GM23338 (cell line): Measurements from ENCODE around the gene KLRC3. TPM values are rescaled to one million over a fixed set of nuclear protein-coding genes. Genes with fewer than 3 reads are reported as not detected.

Experiments
- ATAC-seq: fragments of 200-7000 bp; cut with Tn5 transposase; 3 replicates; pipeline ENCODE4 v1.9.1; 2020
- DNase-seq: peaks from one replicate; pipeline ENCODE4 v3.0.0-alpha.2; 2015; ENCODE audit warnings: low spot score
- H2AFZ ChIP-seq: fragments of 200-600 bp; sonication (generic); 2 replicates; pipeline ENCODE4 v1.8.0; 2016; ENCODE audit warnings: antibody characterized with exemption, mild to moderate bottlenecking, moderate library complexity
- H3F3A ChIP-seq: fragments of 200-600 bp; sonication (generic); replicated peaks from 2 replicates; pipeline ENCODE4 v1.8.0; 2017; ENCODE audit warnings: antibody characterized with exemption, mixed run types, low read depth
- H3K27ac ChIP-seq: fragments of 200-600 bp; sonication (generic); 2 replicates; pipeline ENCODE4 v1.6.1; 2016; ENCODE audit warnings: low read depth
- H3K27me3 ChIP-seq: fragments of 200-600 bp; sonication (generic); 2 replicates; pipeline ENCODE4 v1.8.0; 2016; ENCODE audit warnings: mild to moderate bottlenecking, mixed run types, moderate library complexity; ENCODE audit not compliant: insufficient read depth
- H3K36me3 ChIP-seq: fragments of 200-600 bp; sonication (generic); 2 replicates; pipeline ENCODE4 v1.8.0; 2016; ENCODE audit warnings: mild to moderate bottlenecking; ENCODE audit not compliant: insufficient read depth
- H3K4me1 ChIP-seq: fragments of 200-600 bp; sonication (generic); 2 replicates; pipeline ENCODE4 v1.8.0; 2016; ENCODE audit warnings: mild to moderate bottlenecking, moderate library complexity; ENCODE audit not compliant: insufficient read depth
- H3K4me2 ChIP-seq: fragments of 200-600 bp; sonication (generic); 2 replicates; pipeline ENCODE4 v1.7.1; 2017; ENCODE audit warnings: mixed run types
- H3K4me3 ChIP-seq: fragments of 200-600 bp; sonication (generic); 2 replicates; pipeline ENCODE4 v1.6.1; 2016; ENCODE audit warnings: mixed run types
- H3K79me2 ChIP-seq: fragments of 200-600 bp; sonication (generic); replicated peaks from 2 replicates; pipeline ENCODE4 v1.8.0; 2017; ENCODE audit warnings: mild to moderate bottlenecking; ENCODE audit not compliant: insufficient read depth
- H3K9me2 ChIP-seq: fragments of 200-600 bp; sonication (generic); 2 replicates; pipeline ENCODE4 v1.8.0; 2017; ENCODE audit not compliant: insufficient read depth
- H4K20me1 ChIP-seq: fragments of 200-600 bp; sonication (generic); replicated peaks from 2 replicates; pipeline ENCODE4 v1.8.0; 2017; ENCODE audit warnings: mild to moderate bottlenecking; ENCODE audit not compliant: insufficient read depth
- H3K27ac Mint-ChIP-seq: 2 replicates; pipeline ENCODE4 v1.8.0; 2020; ENCODE audit warnings: inconsistent platforms, mild to moderate bottlenecking, moderate library complexity, mixed read lengths
- H3K27me3 Mint-ChIP-seq: 3 replicates; pipeline ENCODE4 v1.8.0; 2022; ENCODE audit warnings: low read depth, mild to moderate bottlenecking, moderate library complexity, mixed read lengths, inconsistent platforms; ENCODE audit not compliant: insufficient read depth, poor library complexity
- H3K36me3 Mint-ChIP-seq: 3 replicates; pipeline ENCODE4 v1.8.0; 2021; ENCODE audit warnings: low read depth, mild to moderate bottlenecking, inconsistent platforms, moderate library complexity, mixed read lengths
- H3K4me1 Mint-ChIP-seq: 3 replicates; pipeline ENCODE4 v1.8.0; 2020; ENCODE audit warnings: mild to moderate bottlenecking, inconsistent platforms, mixed read lengths
- H3K4me3 Mint-ChIP-seq: 3 replicates; pipeline ENCODE4 v1.8.0; 2021; ENCODE audit warnings: moderate library complexity, mild to moderate bottlenecking, inconsistent platforms, mixed read lengths
- H3K9me3 Mint-ChIP-seq: 3 replicates; pipeline ENCODE4 v1.8.0; 2020; ENCODE audit warnings: moderate library complexity, mild to moderate bottlenecking, inconsistent platforms, mixed read lengths
- CREB1 ChIP-seq: fragments of 250-450 bp; sonication (Bioruptor Pico); IDR thresholded peaks from 2 replicates; pipeline ENCODE4 v1.5.0; 2020; ENCODE audit warnings: low read depth, mild to moderate bottlenecking, moderate library complexity
- ETS1 ChIP-seq: IDR thresholded peaks from 2 replicates; pipeline ENCODE4 v1.6.1; 2016; ENCODE audit warnings: antibody characterized with exemption
- EZH2 ChIP-seq: fragments of 200-600 bp; sonication (generic); IDR thresholded peaks from one replicate; pipeline ENCODE4 v1.8.0; 2017; ENCODE audit warnings: antibody characterized with exemption, mild to moderate bottlenecking, low read depth; ENCODE audit not compliant: unreplicated experiment
- EZH2phosphoT487 ChIP-seq: fragments of 200-600 bp; sonication (generic); IDR thresholded peaks from one replicate; pipeline ENCODE4 v1.8.1; 2018; ENCODE audit warnings: antibody characterized with exemption; ENCODE audit not compliant: unreplicated experiment
- JUNB ChIP-seq: IDR thresholded peaks from one replicate; pipeline ENCODE4 v1.6.1; 2016; ENCODE audit warnings: antibody characterized with exemption; ENCODE audit not compliant: unreplicated experiment
- NANOG ChIP-seq: IDR thresholded peaks from 2 replicates; pipeline ENCODE4 v1.6.1; 2016; ENCODE audit warnings: antibody characterized with exemption, borderline replicate concordance
- POLR2AphosphoS5 ChIP-seq: IDR thresholded peaks from 2 replicates; pipeline ENCODE4 v1.6.1; 2016; ENCODE audit warnings: antibody characterized with exemption, low read depth
- STAT1 ChIP-seq: IDR thresholded peaks from one replicate; pipeline ENCODE4 v1.6.1; 2016; ENCODE audit warnings: antibody characterized with exemption; ENCODE audit not compliant: unreplicated experiment
- ZNF114 ChIP-seq: fragments of 250-450 bp; sonication (Bioruptor Pico); IDR thresholded peaks from 2 replicates; pipeline ENCODE4 v1.5.0; 2020; ENCODE audit warnings: mild to moderate bottlenecking, moderate library complexity
- ZNF331 ChIP-seq: fragments of 250-450 bp; sonication (Bioruptor Pico); IDR thresholded peaks from 2 replicates; pipeline ENCODE4 v1.5.0; 2020; ENCODE audit warnings: low read depth, mild to moderate bottlenecking, moderate library complexity
- polyA plus RNA-seq: library from polyadenylated mRNA; unstranded; fragments of >200 nt; fragmentation: Nextera tagmentation; extraction: Ambion mirVana; gene quantifications from 2 replicates; pipeline ENCODE4 v1.2.1, GENCODE V29; 2016
- total RNA-seq: library from RNA; depleted of rRNA; stranded (reverse); fragments of >200 nt; shearing (Covaris generic); gene quantifications from 2 replicates; pipeline ENCODE4 v1.2.3, GENCODE V29; 2014
- TF ChIP-seq, protein P1 (sequence below): IDR thresholded peaks from one replicate; pipeline ENCODE4 v1.6.1; 2018; ENCODE audit warnings: antibody characterized with exemption; ENCODE audit not compliant: unreplicated experiment

The KLRC3 gene
- total and polyA plus RNA-seq, 2 experiments from 2014 or later, result not detected

DNA sequence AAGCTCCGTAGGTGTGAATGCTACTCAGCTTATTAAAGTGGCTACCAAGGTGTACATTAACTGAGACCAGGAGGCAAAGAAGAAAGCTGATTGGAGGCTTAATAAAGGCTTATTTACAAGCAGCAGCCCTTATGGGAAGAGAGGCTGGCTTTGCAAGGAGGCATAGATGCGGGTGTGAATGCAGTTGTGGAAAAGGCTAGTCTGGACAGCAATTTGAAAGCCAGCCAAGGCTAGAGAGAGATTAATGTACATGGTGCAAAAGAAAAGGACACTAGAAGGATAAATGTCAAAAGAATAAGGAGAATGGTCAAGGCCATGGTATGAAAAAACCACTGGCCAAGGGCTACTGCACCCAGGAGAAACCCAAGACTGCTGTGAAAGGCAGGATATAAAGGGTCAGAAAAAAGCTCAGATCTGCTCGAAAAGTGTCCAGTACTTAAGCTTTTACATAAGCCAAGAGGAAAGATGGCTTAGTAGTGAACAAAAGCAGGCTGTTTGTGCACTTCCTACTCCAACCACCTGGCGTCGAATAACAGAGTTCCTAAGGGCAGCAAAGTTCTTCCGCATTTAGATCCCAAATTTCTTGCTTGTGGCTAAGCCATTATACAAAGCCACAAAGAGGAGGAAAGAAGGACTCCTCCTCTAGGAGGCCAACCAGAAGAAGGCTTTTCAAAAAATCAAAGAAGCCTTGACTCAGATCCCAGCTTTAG is 54.5 kb downstream of the KLRC3 start (continued):
- TF ChIP-seq, protein P1, sequence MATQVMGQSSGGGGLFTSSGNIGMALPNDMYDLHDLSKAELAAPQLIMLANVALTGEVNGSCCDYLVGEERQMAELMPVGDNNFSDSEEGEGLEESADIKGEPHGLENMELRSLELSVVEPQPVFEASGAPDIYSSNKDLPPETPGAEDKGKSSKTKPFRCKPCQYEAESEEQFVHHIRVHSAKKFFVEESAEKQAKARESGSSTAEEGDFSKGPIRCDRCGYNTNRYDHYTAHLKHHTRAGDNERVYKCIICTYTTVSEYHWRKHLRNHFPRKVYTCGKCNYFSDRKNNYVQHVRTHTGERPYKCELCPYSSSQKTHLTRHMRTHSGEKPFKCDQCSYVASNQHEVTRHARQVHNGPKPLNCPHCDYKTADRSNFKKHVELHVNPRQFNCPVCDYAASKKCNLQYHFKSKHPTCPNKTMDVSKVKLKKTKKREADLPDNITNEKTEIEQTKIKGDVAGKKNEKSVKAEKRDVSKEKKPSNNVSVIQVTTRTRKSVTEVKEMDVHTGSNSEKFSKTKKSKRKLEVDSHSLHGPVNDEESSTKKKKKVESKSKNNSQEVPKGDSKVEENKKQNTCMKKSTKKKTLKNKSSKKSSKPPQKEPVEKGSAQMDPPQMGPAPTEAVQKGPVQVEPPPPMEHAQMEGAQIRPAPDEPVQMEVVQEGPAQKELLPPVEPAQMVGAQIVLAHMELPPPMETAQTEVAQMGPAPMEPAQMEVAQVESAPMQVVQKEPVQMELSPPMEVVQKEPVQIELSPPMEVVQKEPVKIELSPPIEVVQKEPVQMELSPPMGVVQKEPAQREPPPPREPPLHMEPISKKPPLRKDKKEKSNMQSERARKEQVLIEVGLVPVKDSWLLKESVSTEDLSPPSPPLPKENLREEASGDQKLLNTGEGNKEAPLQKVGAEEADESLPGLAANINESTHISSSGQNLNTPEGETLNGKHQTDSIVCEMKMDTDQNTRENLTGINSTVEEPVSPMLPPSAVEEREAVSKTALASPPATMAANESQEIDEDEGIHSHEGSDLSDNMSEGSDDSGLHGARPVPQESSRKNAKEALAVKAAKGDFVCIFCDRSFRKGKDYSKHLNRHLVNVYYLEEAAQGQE, result no peak
- TF ChIP-seq JUNB (no peak), EZH2phosphoT487 (no peak), EZH2 (no peak), STAT1 (no peak), ETS1 (no peak), CREB1 (CRISPR knock-in tag) (no peak), POLR2AphosphoS5 (no peak)

DNA sequence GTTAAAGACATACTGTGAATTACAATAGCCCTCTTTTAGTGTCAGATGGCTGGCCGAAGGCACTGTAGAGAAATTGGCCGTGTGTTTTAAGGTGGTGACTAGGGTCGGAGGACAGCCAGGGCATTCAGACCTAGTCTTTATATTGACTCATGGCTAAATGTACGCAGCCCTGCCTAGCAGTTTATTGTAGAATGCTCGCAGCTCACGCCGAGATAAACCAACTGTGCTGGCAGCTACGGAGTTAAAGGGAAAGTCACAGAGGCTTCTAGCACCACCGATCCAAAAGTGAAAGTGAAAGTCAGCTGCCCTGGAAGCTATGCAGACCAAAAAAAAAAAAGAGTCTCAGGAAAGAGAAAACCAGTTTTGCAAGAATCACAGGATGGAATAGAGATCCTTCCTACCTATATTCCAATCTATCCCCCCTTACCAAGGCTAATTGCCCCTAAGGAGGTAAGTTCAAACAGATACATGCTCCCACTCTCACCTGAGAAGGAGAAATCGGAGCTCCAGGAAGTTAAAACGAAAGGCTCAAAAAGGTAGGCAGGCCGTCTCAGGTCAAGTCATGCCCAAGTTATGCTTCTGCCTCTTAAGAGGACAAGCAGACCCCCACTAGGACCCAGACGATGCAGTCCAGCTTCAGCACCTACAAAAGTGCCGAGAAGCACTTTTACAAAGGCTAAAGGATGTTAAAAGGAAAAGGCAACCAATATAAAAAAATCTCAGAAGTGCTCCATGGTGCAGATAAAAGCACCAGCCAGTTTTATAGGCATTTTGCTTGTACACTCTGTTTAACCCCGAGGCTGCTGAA is 55.4 kb downstream of the KLRC3 start:
- peaks cover 17% of the 10 kb centered on the region for H3K36me3 Mint-ChIP-seq
- peaks cover 21% of the 10 kb centered on the region for H3K9me3 Mint-ChIP-seq
- no peaks in the 10 kb centered on the region for H3K9me2 ChIP-seq
- H3K27me3 ChIP-seq, result no peaks in the 10 kb centered on the region
- no peaks in the 10 kb centered on the region for H3F3A ChIP-seq
- H3K4me1 ChIP-seq, result peaks cover 43% of the 10 kb centered on the region
- peak overlapping the region; percentile 86 for H3K4me2 ChIP-seq
- peak overlapping the region; percentile 61 for H3K27ac ChIP-seq
- H3K27me3 Mint-ChIP-seq, result peaks cover 5% of the 10 kb centered on the region
- no peaks in the 10 kb centered on the region for H3K79me2 ChIP-seq
- no peak overlapping the region for H3K4me3 Mint-ChIP-seq
- H2AFZ ChIP-seq, result peak overlapping the region; percentile 74; the same call in 1 of the 2 replicates
- DNase-seq (peak; percentile 94), ATAC-seq (peak; percentile 62)
- peak overlapping the region; percentile 58 for H3K4me3 ChIP-seq
- no peaks in the 10 kb centered on the region for H3K36me3 ChIP-seq
- no peaks in the 10 kb centered on the region for H4K20me1 ChIP-seq
- H3K4me1 Mint-ChIP-seq, result peaks cover 30% of the 10 kb centered on the region
- H3K27ac Mint-ChIP-seq, result no peak overlapping the region
- TF ChIP-seq EZH2 (no peak), STAT1 (no peak), JUNB (no peak), CREB1 (CRISPR knock-in tag) (no peak), ZNF114 (CRISPR knock-in tag) (no peak), NANOG (no peak), ZNF331 (CRISPR knock-in tag) (no peak), ETS1 (no peak), EZH2phosphoT487 (no peak), POLR2AphosphoS5 (no peak)
- TF ChIP-seq, protein P1, result no peak
